ENCODE measurements around the gene SAPCD2. TPM values are rescaled to one million over a fixed set of nuclear protein-coding genes. Genes with fewer than 3 reads are reported as not detected.
A peak's percentile ranks its signal among the peaks of the same experiment; 100 is the strongest.

SAPCD2 gene
- total RNA-seq, 2 donors from 2014 or later, result 19.2 to 57.8 TPM

GRCh38 chr9:137046088-137046787, 24.1 kb downstream of the SAPCD2 start, which contains the start of gene NPDC1:
Gene NPDC1, minus strand, starts transcription at chr9:137046177. Its CDS starts 188 bp downstream, at chr9:137045989.
- peak; percentile 89 for DNase-seq
- Histone ChIP-seq H3K9ac (ENCODE audit: low read depth in 2 of 2, low read length in 2 of 2) (peak within 1 kb of the TSS; percentile 42 to 64), H3K4me3 (peak within 1 kb of the TSS; percentile 54), H3K4me1 (peaks cover 19% of the 10 kb centered on the region), H3K27me3 (peaks cover 17% of the 10 kb centered on the region), H3K27ac (peak within 1 kb of the TSS; percentile 64), H3K36me3 (no peaks in the 10 kb centered on the region), H3K9me3 (no peaks in the 10 kb centered on the region)
- intact Hi-C loops (cut with DNase I), result no loop called here
- TF ChIP-seq CTCF (IDR thresholded peaks at IDR 0.05), result peak; percentile 82

- Histone ChIP-seq H3K4me3 (peak overlapping the region; percentile 54), H3K27me3 (peaks cover 17% of the 10 kb centered on the region), H3K4me1 (peaks cover 19% of the 10 kb centered on the region), H3K9me3 (no peaks in the 10 kb centered on the region), H3K27ac (peak overlapping the region; percentile 64), H3K9ac (ENCODE audit: low read depth in 2 of 2, low read length in 2 of 2) (peak overlapping the region; percentile 42 to 64), H3K36me3 (no peaks in the 10 kb centered on the region)
- TF ChIP-seq CTCF (IDR thresholded peaks at IDR 0.05), result no peak
- intact Hi-C loops (cut with DNase I), result no loop called here
- DNase-seq, result peak; percentile 47
Observed at GRCh38 chr9:137045294-137046087, 24.9 kb downstream of the SAPCD2 start.

- Histone ChIP-seq H3K4me3 (peak overlapping the region; percentile 54), H3K36me3 (no peaks in the 10 kb centered on the region), H3K27ac (peak overlapping the region; percentile 64), H3K9ac (ENCODE audit: low read depth in 2 of 2, low read length in 2 of 2) (peak overlapping the region; percentile 51 to 64), H3K4me1 (peaks cover 19% of the 10 kb centered on the region), H3K9me3 (no peaks in the 10 kb centered on the region), H3K27me3 (peaks cover 17% of the 10 kb centered on the region)
- intact Hi-C loops (cut with DNase I), result no loop called here
- TF ChIP-seq CTCF (IDR thresholded peaks at IDR 0.05), result no peak
- DNase-seq, result peak; percentile 77
Observed at GRCh38 chr9:137044502-137045177, 25.7 kb downstream of the SAPCD2 start.

- Histone ChIP-seq H3K27me3 (peaks cover 14% of the 10 kb centered on the region), H3K36me3 (no peaks in the 10 kb centered on the region), H3K4me1 (peaks cover 19% of the 10 kb centered on the region), H3K9me3 (no peaks in the 10 kb centered on the region), H3K9ac (ENCODE audit: low read depth in 2 of 2, low read length in 2 of 2) (peak overlapping the region; percentile 0 to 51), H3K27ac (peak overlapping the region; percentile 64), H3K4me3 (peak overlapping the region; percentile 54)
- TF ChIP-seq CTCF (IDR thresholded peaks at IDR 0.05), result no peak
- no peak for DNase-seq
- intact Hi-C loops (cut with DNase I), result no loop called here
Observed at GRCh38 chr9:137044037-137044436, 26.3 kb downstream of the SAPCD2 start.

Data from colonic mucosa (tissue), 4 donors.